ENCODE results near the gene NPHP1.

- TF ChIP-seq POLR2A (IDR thresholded peaks at IDR 0.05; ENCODE audit: low read length): no peak
- TF ChIP-seq GATA1 (IDR thresholded peaks at IDR 0.05; ENCODE audit: low read depth, low read length): no peak
Observed at GRCh38 chr2:110216199-110216598, 11.4 kb upstream of the NPHP1 start.

All from erythroblast (primary cell).